H9 (cell line): ENCODE results near the gene PLXNC1. TPM values are rescaled to one million over a fixed set of nuclear protein-coding genes. Genes with fewer than 3 reads are reported as not detected.

ENCODE experiments used
- DNase-seq: peaks from one replicate; pipeline ENCODE4 v3.0.0-alpha.2; 2017
- H2AFZ ChIP-seq: one replicate; pipeline ENCODE4 v1.6.1; 2013; ENCODE audit warnings: mild to moderate bottlenecking, low read length, control low read depth, moderate library complexity
- H2AK5ac ChIP-seq: 2 replicates; pipeline ENCODE4 v1.6.1; 2013; ENCODE audit warnings: low read length, control low read depth, mixed read lengths; ENCODE audit not compliant: insufficient read length
- H2BK120ac ChIP-seq: one replicate; pipeline ENCODE4 v1.6.1; 2013; ENCODE audit warnings: low read depth, mild to moderate bottlenecking, low read length, control low read depth, inconsistent platforms; ENCODE audit not compliant: poor library complexity, severe bottlenecking
- H2BK12ac ChIP-seq: 2 replicates; pipeline ENCODE4 v1.6.1; 2013; ENCODE audit warnings: low read length, control low read depth, mixed read lengths, low read depth; ENCODE audit not compliant: insufficient read length
- H2BK15ac ChIP-seq: 2 replicates; pipeline ENCODE4 v1.6.1; 2013; ENCODE audit warnings: low read depth, low read length, control low read depth
- H2BK20ac ChIP-seq: one replicate; pipeline ENCODE4 v1.6.1; 2013; ENCODE audit warnings: low read depth, mild to moderate bottlenecking, low read length, control low read depth, inconsistent platforms; ENCODE audit not compliant: poor library complexity, severe bottlenecking
- H2BK5ac ChIP-seq: 2 replicates; pipeline ENCODE4 v1.6.1; 2013; ENCODE audit warnings: low read length, control low read depth, mixed read lengths; ENCODE audit not compliant: insufficient read length
- H3K14ac ChIP-seq: 2 replicates; pipeline ENCODE4 v1.6.1; 2013; ENCODE audit warnings: low read length, control low read depth; ENCODE audit not compliant: insufficient read depth
- H3K18ac ChIP-seq: 2 replicates; pipeline ENCODE4 v1.6.1; 2013; ENCODE audit warnings: low read depth, mild to moderate bottlenecking, mixed read lengths, low read length, control low read depth; ENCODE audit not compliant: insufficient read length
- H3K23ac ChIP-seq: 2 replicates; pipeline ENCODE4 v1.6.1; 2013; ENCODE audit warnings: low read length, control low read depth, mixed read lengths, low read depth; ENCODE audit not compliant: insufficient read length
- H3K23me2 ChIP-seq: 2 replicates; pipeline ENCODE4 v1.6.1; 2013; ENCODE audit warnings: low read depth, mild to moderate bottlenecking, mixed read lengths, low read length, control low read depth; ENCODE audit not compliant: insufficient read length, poor library complexity, severe bottlenecking
- H3K27ac ChIP-seq: 2 replicates; pipeline ENCODE4 v1.5.1; 2013; ENCODE audit warnings: low read length, control low read depth, mixed read lengths, low read depth; ENCODE audit not compliant: insufficient read length
- H3K27me3 ChIP-seq: 2 replicates; pipeline ENCODE4 v1.6.1; 2013; ENCODE audit warnings: low read length, control low read depth, inconsistent platforms; ENCODE audit not compliant: insufficient read depth
- H3K4ac ChIP-seq: 2 replicates; pipeline ENCODE4 v1.6.1; 2013; ENCODE audit warnings: low read depth, mild to moderate bottlenecking, control low read depth, inconsistent platforms, low read length, moderate library complexity
- H3K4me1 ChIP-seq: 2 replicates; pipeline ENCODE4 v1.6.1; 2013; ENCODE audit warnings: low read length, control low read depth, inconsistent platforms; ENCODE audit not compliant: insufficient read depth
- H3K4me2 ChIP-seq: 2 replicates; pipeline ENCODE4 v1.6.1; 2013; ENCODE audit warnings: low read length, control low read depth, mixed read lengths; ENCODE audit not compliant: insufficient read length, insufficient read depth
- H3K56ac ChIP-seq: 2 replicates; pipeline ENCODE4 v1.6.1; 2013; ENCODE audit warnings: low read depth, mild to moderate bottlenecking, mixed read lengths, low read length, control low read depth; ENCODE audit not compliant: insufficient read length
- H3K79me1 ChIP-seq: 2 replicates; pipeline ENCODE4 v1.6.1; 2013; ENCODE audit warnings: low read depth, mild to moderate bottlenecking, moderate library complexity, low read length, control low read depth, inconsistent platforms; ENCODE audit not compliant: insufficient read depth, poor library complexity, severe bottlenecking
- H3K79me2 ChIP-seq: 2 replicates; pipeline ENCODE4 v1.6.1; 2013; ENCODE audit warnings: low read length, control low read depth, inconsistent platforms; ENCODE audit not compliant: insufficient read depth
- H3K9ac ChIP-seq: 2 replicates; pipeline ENCODE4 v1.6.1; 2013; ENCODE audit warnings: low read length, control low read depth, mixed read lengths; ENCODE audit not compliant: insufficient read length; ENCODE audit errors: extremely low read depth
- H3K9me3 ChIP-seq: one replicate; pipeline ENCODE4 v1.6.1; 2013; ENCODE audit warnings: low read depth, low read length, inconsistent platforms; ENCODE audit not compliant: control insufficient read depth
- H3T11ph ChIP-seq: one replicate; pipeline ENCODE4 v1.6.1; 2013; ENCODE audit warnings: mild to moderate bottlenecking, low read length, control low read depth, inconsistent platforms
- H4K20me1 ChIP-seq: one replicate; pipeline ENCODE4 v1.6.1; 2013; ENCODE audit not compliant: control insufficient read depth, insufficient read length, insufficient read depth
- H4K5ac ChIP-seq: 2 replicates; pipeline ENCODE4 v1.6.1; 2013; ENCODE audit warnings: low read depth, mild to moderate bottlenecking, mixed read lengths, low read length, control low read depth; ENCODE audit not compliant: insufficient read length
- H4K8ac ChIP-seq: replicated peaks from 2 replicates; pipeline ENCODE4 v1.6.1; 2013; ENCODE audit warnings: low read length, control low read depth, mixed read lengths, low read depth; ENCODE audit not compliant: insufficient read length
- H4K91ac ChIP-seq: 2 replicates; pipeline ENCODE4 v1.6.1; 2013; ENCODE audit warnings: low read depth, mild to moderate bottlenecking, moderate library complexity, mixed read lengths, low read length, control low read depth; ENCODE audit not compliant: insufficient read length
- H3K27ac Mint-ChIP-seq, 3 experiments: 2 replicates in 2 of 3; 3 replicates in 1 of 3; pipeline ENCODE4 v1.8.0; 2020 to 2021; ENCODE audit warnings: mixed read lengths in 3 of 3, mild to moderate bottlenecking in 1 of 3, moderate library complexity in 1 of 3
- H3K27me3 Mint-ChIP-seq: 2 replicates; pipeline ENCODE4 v1.8.0; 2021; ENCODE audit warnings: low read depth, mild to moderate bottlenecking, moderate library complexity, mixed read lengths
- H3K36me3 Mint-ChIP-seq, 3 experiments: 2 replicates in 2 of 3; 3 replicates in 1 of 3; pipeline ENCODE4 v1.8.0; 2020 to 2021; ENCODE audit warnings: low read depth in 3 of 3, mixed read lengths in 3 of 3; ENCODE audit not compliant: insufficient read depth in 1 of 3
- H3K4me1 Mint-ChIP-seq, 2 experiments: 2 replicates each; pipeline ENCODE4 v1.8.0; 2020; ENCODE audit warnings: mixed read lengths in 2 of 2
- H3K4me3 Mint-ChIP-seq, 2 experiments: 2 replicates in 1 of 2; 3 replicates in 1 of 2; pipeline ENCODE4 v1.8.0; 2020 to 2021; ENCODE audit warnings: mild to moderate bottlenecking in 2 of 2, mixed read lengths in 2 of 2, moderate library complexity in 1 of 2
- H3K9me3 Mint-ChIP-seq, 2 experiments: 2 replicates in 1 of 2; 3 replicates in 1 of 2; pipeline ENCODE4 v1.8.0; 2020; ENCODE audit warnings: mild to moderate bottlenecking in 2 of 2, mixed read lengths in 2 of 2, moderate library complexity in 1 of 2
- total RNA-seq: library from RNA; stranded (reverse); gene quantifications from 2 replicates; pipeline ENCODE4 v1.2.1, GENCODE V29; 2021
- TF ChIP-seq, protein P1 (sequence below): fragments of 200-600 bp; sonication (generic); conservative IDR thresholded peaks from 3 replicates; pipeline ENCODE4 v1.8.0; 2021; ENCODE audit warnings: antibody characterized with exemption, mild to moderate bottlenecking

PLXNC1 gene
- total RNA-seq, 1 experiment from 2014 or later: 1.2 TPM

DNA sequence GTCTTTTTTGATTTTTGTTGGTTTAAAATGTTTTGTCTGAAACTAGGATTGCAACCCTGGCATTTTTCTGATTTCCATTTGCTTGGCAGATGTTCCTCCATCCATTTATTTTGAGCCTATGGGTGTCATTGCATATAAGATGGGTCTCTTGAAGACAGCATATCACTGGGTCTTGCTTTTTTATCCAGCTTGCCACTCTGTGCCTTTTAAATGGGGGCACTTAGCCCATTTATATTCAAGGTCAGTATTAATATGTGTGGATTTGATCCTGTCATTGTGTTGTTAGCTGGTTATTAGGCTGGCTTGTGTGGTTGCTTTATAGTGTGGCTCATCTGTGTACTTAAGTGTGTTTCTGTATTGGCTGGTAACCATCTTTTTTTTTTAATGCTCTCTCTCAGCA is 171.7 kb downstream of the PLXNC1 start:
- H4K20me1 ChIP-seq: no peaks in the 10 kb centered on the region
- H2BK120ac ChIP-seq: no peak overlapping the region
- no peak overlapping the region for H3T11ph ChIP-seq
- H3K23me2 ChIP-seq: no peaks in the 10 kb centered on the region
- H3K18ac ChIP-seq: no peak overlapping the region
- Mint-ChIP-seq H3K36me3 (peaks cover 54 to 81% (median 76%) of the 10 kb centered on the region in 3 experiments), H3K27ac (no peak overlapping the region), H3K27me3 (no peaks in the 10 kb centered on the region), H3K4me1 (no peaks in the 10 kb centered on the region), H3K9me3 (peaks cover 56 to 65% of the 10 kb centered on the region in 2 experiments), H3K4me3 (no peak overlapping the region)
- H2BK20ac ChIP-seq: no peak overlapping the region
- TF ChIP-seq, protein P1, sequence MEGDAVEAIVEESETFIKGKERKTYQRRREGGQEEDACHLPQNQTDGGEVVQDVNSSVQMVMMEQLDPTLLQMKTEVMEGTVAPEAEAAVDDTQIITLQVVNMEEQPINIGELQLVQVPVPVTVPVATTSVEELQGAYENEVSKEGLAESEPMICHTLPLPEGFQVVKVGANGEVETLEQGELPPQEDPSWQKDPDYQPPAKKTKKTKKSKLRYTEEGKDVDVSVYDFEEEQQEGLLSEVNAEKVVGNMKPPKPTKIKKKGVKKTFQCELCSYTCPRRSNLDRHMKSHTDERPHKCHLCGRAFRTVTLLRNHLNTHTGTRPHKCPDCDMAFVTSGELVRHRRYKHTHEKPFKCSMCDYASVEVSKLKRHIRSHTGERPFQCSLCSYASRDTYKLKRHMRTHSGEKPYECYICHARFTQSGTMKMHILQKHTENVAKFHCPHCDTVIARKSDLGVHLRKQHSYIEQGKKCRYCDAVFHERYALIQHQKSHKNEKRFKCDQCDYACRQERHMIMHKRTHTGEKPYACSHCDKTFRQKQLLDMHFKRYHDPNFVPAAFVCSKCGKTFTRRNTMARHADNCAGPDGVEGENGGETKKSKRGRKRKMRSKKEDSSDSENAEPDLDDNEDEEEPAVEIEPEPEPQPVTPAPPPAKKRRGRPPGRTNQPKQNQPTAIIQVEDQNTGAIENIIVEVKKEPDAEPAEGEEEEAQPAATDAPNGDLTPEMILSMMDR: no peak
- H4K8ac ChIP-seq: no peak overlapping the region
- no peaks in the 10 kb centered on the region for H3K79me2 ChIP-seq
- no peak for DNase-seq
- no peak overlapping the region for H3K23ac ChIP-seq
- no peak overlapping the region for H3K4me2 ChIP-seq
- H3K9ac ChIP-seq: no peak overlapping the region
- H2AFZ ChIP-seq: no peak overlapping the region
- no peak overlapping the region for H3K14ac ChIP-seq
- no peak overlapping the region for H4K91ac ChIP-seq
- no peak overlapping the region for H2AK5ac ChIP-seq
- no peak overlapping the region for H2BK5ac ChIP-seq
- no peaks in the 10 kb centered on the region for H3K27me3 ChIP-seq
- peaks cover 22% of the 10 kb centered on the region for H3K9me3 ChIP-seq
- no peaks in the 10 kb centered on the region for H3K4me1 ChIP-seq
- no peak overlapping the region for H3K27ac ChIP-seq
- H4K5ac ChIP-seq: no peak overlapping the region
- H2BK12ac ChIP-seq: no peak overlapping the region
- H3K79me1 ChIP-seq: no peaks in the 10 kb centered on the region
- H2BK15ac ChIP-seq: no peak overlapping the region
- no peak overlapping the region for H3K4ac ChIP-seq
- H3K56ac ChIP-seq: no peak overlapping the region
